IPS DF 4.7 (cell line): ENCODE data around the gene BIK.

Source experiments
- DNase-seq: peaks from one replicate; pipeline ENCODE4 v3.0.0-alpha.2; 2013; ENCODE audit warnings: low spot score; ENCODE audit errors: extremely low read depth

Gene BIK

GRCh38 chr22:43159484-43160178 is 49.1 kb downstream of the BIK start:
- no peak for DNase-seq

- DNase-seq: no peak
Measured at GRCh38 chr22:43160497-43161126, 50.1 kb downstream of the BIK start.

- no peak for DNase-seq
Measured at GRCh38 chr22:43162412-43163150, 52.0 kb downstream of the BIK start.

GRCh38 chr22:43163241-43163795 is 52.8 kb downstream of the BIK start:
- no peak for DNase-seq

- no peak for DNase-seq
Measured at GRCh38 chr22:43164636-43165035, 54.1 kb downstream of the BIK start.

- no peak for DNase-seq
Measured at GRCh38 chr22:43166132-43166930, 55.8 kb downstream of the BIK start.

GRCh38 chr22:43167001-43167589 is 56.5 kb downstream of the BIK start:
- no peak for DNase-seq

- DNase-seq: no peak
Measured at GRCh38 chr22:43168471-43169309, 58.1 kb downstream of the BIK start.

GRCh38 chr22:43169310-43170130 is 59.0 kb downstream of the BIK start:
- DNase-seq: no peak

- no peak for DNase-seq
Measured at GRCh38 chr22:43170131-43170480, 59.6 kb downstream of the BIK start.

GRCh38 chr22:43171019-43171491 is 60.5 kb downstream of the BIK start:
- DNase-seq: no peak

- DNase-seq: no peak
Measured at GRCh38 chr22:43171607-43172006, 61.1 kb downstream of the BIK start.

- DNase-seq: no peak
Measured at GRCh38 chr22:43172191-43172590, 61.6 kb downstream of the BIK start.

GRCh38 chr22:43173566-43173965 is 63.0 kb downstream of the BIK start:
- DNase-seq: no peak

- DNase-seq: no peak
Measured at GRCh38 chr22:43173976-43174720, 63.6 kb downstream of the BIK start.

GRCh38 chr22:43174941-43175531 is 64.5 kb downstream of the BIK start:
- no peak for DNase-seq

- no peak for DNase-seq
Measured at GRCh38 chr22:43176090-43176489, 65.5 kb downstream of the BIK start.

GRCh38 chr22:43177479-43177878 is 66.9 kb downstream of the BIK start:
- no peak for DNase-seq
